NCI-H510A (cell line): ENCODE results near the gene CDC26.
"Not testable (repeated sequence)": the region's sequence is repeated elsewhere in the genome, so short reads cannot be mapped to it uniquely, and the experiment has no call there.

Source experiments
- DNase-seq: peaks from one replicate; lab custom pipeline; 2025; lab: John Stamatoyannopoulos, UW

Gene CDC26

DNA sequence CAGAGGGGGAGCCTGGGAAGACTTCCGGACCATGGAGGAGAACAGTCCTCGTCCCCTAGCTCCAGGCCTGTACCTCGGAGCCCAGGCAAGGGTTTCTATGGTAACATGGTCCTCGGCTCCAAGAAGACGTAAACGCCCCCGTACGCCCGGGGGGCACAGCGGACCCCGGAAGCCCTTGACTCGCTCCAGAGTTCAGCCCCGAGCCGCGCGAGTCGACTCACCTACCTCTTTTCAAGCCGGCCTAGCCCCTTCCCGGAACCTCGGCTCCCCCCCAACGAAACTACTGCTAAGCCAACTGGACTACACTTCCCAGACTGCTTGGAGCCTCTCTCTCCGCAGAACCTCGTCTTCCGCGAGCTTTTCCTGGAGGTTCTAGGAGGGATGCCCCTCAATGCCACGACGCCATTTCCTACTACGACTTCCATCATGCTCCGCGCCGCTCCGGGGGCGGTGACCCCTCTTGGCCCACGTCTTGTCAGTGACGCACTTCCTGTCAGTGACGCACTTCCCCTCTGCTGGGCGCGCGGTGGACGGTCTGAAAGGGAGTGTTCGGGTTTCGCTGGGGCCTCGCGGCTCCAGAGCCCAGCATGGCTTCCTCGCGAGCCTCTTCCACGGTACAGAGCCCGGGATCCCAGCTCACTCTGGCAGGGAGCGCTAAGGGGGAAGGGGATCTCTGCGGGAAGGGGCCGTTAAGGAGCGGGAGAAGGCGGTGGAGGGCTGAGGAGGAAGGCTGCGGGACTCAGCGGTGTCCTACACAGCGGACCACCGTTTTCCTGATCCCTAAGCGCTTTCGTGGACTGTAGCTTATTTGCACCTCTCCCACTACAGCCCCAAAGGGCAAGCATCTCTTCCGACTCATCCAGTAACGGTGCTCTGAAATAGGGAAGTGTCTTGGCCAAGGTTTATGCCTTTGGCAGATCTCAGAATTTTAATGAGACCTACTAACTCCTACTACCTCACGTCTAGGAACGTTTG is at the start of gene CDC26, which contains the start of gene PRPF4:
CDC26 (minus strand) TSS at position 416 of the 975 bp plus-strand sequence. CDS start 3,065 bp downstream, outside the sequence.
PRPF4 (plus strand) TSS at position 502 of the 975 bp plus-strand sequence; CDS start at position 588, 86 bp downstream.
- peak; percentile 98 for DNase-seq

DNA sequence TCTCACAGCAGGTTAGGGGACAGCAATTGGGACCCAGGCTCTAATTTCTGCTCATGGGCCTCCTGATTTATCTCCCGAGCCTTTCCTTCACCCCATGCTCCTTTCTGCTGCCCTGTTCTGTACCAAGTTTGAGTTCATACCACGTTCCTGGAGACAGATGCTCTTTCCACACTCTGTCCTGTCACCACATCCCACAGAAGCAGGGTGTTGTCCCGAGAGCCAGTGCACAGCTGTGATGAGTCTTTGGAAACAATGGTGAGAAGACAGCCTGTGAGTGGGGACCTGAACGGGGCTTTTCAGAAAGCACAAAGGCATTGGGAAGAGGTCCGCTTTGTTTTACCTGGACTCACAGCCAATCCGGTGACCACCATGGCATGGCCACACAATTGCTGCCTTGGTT is 47.3 kb upstream of the CDC26 start:
- no peak for DNase-seq

DNA sequence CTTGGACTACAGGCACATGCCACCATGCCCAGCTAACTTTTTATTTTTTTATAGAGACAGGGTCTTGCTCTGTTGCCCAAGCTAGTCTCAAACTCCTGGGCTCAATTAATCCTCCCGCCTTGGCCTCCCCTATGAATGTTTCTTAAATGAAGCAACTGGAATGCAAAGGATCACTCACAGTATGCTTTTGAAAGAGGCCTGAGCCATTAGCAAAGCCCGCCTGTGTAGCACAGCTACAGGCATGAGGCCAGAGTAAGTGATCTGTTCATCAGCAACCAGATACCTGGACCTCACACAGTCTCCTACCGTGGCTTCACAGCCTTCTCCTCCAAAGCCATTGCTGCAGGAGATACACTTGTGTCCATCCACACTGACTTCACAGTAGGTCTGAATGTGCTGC is 44.7 kb upstream of the CDC26 start:
- no peak for DNase-seq

DNA sequence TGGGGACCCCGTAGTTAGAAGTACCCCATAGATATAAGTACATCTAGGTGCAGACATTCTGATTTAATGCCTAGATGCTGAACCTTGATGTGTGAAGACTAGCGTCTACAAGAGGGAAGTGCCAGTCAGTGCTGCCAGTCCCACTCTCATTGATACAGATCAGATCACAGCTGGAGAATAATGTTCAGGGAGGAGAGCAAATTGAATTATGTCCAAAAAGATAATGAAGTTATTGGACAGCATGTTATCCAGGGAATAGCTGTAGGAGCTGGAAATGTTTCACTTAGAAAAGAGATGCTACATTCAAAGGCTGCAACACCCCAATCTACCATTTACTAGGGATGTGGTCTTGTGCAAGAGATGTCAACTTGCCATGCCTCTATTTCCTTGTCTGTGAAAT is 43.7 kb upstream of the CDC26 start:
- DNase-seq, result no peak

DNA sequence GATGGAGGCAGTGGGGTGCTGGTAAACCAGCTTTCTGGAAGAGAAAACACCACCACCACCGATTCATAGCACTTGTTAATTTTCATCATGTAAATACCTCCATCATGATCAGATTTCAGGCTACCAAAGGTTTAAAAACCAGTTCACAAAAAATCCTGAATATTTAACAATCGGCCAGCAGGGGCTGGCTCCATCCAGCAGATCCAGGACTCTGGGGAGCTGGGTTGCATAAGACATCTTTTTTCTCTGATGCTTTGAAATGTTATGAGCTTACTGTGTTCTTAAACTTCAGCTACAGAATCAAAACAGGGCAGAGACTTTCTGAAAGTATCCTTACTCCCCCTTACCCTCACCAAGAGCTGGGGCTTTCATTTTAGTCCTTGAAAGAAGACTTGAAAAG is 42.4 kb upstream of the CDC26 start:
- no peak for DNase-seq

DNA sequence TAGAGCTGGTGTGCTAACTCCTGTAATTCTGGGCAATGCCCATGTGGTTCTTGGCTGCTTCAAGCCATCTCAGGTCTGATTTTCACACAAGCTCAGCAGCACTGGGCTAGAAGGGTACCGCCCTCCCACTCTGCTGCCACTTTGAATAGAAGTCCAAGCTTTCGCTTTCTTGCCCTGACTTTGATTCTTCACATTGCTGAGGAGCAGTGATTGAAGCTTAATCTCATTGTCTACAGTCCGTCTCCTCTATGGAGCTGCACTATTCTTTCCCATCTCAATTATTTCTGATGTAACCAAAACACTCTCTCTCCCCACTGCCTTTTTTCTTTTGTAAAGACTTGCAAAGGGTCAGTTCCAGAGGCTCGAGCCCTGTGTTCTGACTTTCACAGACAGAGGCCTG is 40.7 kb upstream of the CDC26 start:
- DNase-seq, result no peak

DNA sequence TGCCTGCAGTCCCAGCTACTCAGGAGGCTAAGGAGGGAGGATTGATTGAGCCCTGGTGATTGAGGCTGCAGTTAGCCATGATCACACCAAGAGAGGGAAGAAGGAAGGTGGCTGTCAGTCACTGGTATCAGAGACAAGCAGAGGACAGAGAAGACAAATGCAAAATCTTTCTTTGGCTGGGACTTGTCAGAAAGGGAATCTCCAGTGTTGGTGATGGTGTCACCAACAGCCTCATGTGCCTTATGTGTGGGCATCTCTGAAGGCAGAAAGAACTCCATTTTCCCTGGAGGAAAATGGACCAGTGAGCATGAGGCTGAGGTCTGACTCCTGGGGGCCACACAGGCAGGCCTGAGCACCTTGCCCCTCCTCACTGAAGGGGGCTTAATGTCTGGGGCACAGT is 39.9 kb upstream of the CDC26 start:
- DNase-seq, result no peak

DNA sequence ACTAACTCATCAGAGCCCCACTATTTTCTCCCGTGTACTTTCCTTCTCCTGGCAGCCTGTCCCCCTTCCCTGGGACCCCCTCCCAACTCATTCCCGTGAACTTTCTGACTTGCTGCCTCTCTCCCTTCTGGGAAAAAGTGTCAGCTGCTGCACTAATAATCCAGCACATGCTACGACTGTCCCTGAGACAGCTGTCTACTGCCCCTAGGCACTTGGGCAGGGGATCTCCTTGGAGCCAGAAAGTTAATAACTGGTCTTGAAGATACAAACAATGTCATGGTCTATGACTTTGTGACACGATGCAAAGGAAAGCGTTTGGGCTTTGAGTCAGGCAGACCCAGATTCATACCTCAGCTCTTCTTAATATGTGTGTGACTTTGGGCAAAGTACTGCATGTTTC is 37.9 kb upstream of the CDC26 start:
- no peak for DNase-seq

DNA sequence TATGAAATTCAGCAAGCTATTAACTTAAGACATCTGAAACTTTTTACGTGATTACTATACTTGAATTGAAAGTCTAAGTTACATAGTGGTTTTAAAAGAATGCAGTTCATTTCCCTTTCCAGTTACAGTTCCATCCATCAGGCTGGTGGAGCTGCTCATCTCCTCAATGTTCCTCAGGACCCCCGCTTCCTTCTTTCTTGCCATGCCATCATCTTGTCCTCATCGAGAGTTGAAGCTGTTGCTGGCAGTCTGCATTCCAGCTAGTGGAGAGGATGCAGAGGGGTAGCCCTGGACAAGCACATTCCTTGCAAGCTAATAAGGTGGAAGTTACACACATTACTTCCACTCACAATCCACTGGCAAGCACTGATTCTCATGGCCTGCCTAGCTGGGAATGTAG is 36.6 kb upstream of the CDC26 start:
- DNase-seq, result no peak

DNA sequence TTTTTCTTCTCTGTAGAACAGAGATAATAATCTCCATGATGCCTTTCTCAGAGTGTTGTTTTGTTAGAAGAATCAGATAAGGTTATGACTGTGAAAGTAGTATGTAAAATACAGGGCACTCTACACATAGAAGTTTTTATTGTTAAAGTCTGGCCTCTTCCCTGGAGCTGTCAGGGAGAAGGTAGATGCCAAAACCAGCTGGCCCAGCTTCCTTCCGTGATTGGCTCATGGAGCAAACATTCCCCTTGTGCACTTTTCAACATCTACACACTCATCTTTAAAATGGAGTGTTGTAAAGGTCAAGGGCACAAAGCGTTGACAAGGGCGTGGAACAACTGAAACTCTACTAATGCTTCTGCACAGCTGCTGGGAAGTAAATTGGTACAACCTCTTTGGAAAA is 35.2 kb upstream of the CDC26 start:
- no peak for DNase-seq

DNA sequence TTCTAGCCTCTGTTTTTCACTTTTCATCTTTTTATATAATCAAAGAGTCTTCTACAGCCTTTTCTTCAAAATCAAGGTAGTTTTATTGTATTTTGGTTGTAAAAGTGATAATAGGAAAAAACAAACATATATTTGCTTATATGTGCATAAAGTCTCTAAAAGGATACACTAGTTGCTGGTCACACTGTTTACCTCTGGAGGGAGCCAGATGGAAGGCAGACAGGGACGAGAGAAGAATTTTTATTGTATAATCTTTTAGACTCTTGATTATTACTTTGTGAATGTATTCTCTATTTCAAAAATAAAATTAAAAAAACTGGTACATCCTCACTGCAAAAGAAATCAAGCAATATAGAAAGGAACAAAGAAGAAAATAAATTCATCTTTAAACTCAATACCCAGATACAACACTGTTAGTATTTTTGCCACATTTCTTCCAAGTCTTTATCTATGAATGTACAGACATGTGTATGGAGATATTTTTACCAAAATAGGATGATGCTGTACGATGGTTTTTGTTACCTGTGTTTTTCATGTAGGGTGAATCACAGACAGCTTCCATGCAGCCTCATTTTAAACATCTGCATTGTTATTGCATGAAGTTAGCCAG is 33.9 kb upstream of the CDC26 start:
- DNase-seq, result no peak

DNA sequence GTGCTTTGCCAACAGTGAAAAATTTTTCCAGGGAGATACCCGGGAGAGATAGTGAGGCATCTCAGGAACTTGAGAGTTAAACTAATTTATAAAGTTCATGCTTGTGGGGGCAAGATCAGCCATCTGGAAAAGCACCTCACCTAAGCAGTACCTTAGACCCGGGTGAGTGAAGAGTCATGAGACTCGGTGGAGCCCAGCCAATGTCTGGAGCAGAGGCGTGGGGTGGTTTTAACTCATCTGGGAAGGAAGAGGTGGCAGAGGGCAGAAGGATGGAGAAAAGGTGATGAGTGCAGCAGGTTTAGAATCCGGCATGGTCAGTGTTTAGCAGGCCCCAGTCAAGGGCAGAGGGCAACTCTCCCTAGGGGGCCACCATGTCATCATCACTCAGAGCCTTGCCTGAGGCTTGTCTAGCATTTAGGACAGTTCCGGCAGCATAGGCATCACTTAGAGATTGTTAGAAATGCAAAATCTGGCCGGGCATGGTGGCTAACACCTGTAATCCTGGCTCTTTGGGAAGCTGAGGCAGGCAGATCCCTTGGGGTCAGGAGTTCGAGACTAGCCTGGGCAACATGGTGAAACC is 32.1 kb upstream of the CDC26 start:
- no peak for DNase-seq

DNA sequence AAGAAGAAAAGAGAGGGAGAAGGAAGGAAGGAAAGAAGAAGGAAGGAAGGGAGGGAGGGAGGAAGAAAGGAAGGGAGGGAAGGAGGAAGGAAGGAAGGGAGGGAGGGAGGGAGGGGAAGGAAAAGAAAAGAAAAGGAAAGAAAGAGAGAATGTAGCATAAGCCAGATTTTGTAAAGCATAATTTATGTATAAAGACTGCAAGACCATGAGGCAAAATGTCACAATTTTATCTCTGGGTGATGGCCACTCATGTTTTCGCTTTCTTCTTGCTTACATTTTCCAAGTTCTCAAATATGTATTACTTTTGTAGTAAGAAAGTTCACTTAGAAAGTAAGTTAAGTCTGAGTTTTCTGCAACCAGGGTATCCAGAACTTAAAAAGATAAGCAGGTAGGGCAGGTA is 31.2 kb upstream of the CDC26 start:
- no peak for DNase-seq

DNA sequence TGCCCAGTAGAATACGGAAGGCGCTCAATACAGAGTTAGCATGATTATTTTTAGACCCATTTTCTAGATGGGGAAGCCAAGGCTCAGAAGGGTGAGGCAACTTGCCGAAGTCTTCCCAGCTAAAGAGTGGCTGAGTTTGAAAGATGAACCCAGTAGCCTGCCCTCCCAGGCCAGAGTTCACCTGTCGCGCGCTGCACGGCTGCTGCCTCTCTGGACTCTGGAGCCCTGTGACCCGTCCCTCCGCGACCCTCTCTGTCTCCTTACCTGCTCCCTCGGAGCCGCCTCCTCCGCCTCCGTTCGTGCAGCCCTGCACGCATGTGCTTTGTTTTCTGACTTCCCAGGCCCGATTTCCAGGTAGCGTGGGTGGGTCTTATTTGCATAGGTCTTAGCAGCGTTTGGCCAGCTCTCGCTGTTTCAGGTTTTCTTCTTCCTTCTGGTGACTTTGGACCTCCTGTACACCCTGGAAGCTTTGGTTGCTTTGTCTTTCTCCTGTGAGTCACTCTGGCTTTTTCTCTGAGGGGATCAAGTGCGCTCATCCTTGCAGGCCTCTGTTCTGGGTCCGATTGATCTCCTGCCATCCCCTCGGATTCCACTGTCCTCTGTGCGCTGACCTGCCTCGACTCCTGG is 27.5 kb upstream of the CDC26 start, which contains the start of gene RNF183:
RNF183 (minus strand) TSS at position 585 of the 627 bp plus-strand sequence. CDS start 5,192 bp downstream, outside the sequence.
- no peak for DNase-seq

DNA sequence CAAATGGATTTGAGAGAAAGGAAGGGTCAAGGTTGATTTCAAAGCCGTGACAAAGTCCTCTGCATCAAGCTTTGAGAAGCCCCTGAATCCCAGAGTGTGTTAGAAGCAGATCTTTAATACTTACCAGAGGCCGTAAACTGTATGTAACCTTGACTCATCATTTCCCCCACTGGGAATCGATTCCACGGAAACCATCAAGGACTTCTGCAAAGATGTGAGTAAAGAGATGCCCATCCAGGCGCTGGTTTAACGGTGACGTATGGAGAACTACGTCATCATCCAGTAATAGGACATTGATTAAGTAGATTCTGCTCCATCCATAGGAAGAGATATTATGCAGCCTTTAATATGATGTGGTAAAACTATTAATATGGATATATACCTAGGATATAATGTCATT is 26.2 kb upstream of the CDC26 start:
- no peak for DNase-seq

DNA sequence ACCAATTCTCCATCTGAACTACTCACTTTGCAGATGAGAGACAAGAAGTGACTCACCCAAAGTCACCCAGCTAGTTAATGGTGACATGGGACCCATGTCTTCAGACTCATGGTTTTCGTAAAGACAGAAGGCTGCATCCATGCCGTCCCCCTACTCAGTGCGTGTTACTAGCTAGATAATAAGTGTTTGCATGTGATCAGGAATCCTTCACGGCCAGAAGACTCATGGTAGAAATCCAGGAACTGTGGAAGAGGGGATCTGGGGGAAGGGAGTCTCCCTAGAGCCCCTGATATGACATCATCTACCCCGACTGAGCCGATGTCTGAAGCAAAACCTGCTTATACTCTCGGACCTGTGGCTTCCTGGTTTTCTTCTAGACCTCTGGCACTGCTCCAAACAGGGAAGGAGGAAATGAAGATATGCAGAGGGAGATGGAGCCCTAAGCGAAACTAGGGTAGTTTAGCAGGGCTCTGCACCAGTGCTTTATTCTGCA is 24.5 kb upstream of the CDC26 start:
- DNase-seq, result peak; percentile 81

DNA sequence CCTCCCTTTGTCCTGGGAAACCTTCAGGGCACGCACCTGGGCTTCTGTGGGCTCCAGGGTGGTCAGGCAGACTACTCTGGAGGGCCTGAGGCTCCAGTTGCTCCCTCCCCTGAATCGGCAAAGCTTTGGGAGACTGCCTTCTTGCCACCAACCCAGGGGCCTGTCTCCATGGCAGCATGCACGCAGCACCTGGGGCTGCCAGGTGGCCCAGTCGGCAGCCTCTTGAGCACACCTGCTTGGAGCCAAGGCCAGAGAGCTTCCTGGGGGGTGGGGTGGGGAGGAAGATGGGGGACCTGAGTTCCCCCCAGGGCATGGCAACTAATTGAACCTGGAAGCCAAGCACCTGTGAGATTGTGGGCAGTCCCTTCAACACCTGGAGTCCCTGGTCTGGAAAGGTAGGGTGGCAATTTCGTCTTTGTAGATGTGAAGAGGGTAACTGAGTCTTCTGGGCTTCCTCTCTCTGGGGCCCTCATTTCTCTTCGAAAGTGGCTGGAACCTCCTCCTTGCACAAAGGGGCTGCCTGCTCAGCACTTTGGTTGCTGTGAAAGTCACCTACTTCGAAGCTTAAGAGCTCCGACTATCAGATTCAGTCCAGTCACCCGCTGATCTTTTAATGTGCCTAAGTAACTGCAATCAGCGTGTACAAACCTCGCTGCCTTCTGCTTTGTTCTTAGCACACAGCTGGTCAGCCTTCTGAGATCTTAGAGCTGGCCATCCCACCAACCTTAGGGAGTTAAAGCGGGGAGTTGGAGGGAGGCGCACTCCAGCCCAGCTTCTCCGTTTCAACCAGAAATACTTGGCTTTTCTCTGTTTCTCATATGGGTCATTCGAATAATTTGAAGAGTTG is 23.8 kb upstream of the CDC26 start:
- DNase-seq, result peak; percentile 92

DNA sequence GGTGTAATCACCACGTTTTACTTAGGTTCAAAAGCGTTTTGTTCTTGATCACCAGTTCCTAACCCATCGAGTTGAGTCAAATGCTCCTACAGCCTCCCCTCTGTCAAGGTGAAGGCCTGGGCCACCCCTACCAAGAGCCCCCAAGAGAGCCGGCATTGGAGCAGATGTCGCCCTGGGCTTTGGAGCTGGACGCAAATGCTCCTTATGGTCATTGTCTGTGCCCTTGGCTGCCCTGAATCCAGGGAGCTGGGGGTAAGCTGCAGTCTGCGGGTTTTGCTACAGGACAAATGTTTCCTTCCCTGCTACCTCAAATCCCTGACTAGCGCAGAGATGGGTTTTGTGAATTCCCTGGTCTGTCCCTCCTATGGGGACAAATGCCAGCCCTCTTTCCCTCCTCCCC is 22.9 kb upstream of the CDC26 start:
- DNase-seq, result no peak

DNA sequence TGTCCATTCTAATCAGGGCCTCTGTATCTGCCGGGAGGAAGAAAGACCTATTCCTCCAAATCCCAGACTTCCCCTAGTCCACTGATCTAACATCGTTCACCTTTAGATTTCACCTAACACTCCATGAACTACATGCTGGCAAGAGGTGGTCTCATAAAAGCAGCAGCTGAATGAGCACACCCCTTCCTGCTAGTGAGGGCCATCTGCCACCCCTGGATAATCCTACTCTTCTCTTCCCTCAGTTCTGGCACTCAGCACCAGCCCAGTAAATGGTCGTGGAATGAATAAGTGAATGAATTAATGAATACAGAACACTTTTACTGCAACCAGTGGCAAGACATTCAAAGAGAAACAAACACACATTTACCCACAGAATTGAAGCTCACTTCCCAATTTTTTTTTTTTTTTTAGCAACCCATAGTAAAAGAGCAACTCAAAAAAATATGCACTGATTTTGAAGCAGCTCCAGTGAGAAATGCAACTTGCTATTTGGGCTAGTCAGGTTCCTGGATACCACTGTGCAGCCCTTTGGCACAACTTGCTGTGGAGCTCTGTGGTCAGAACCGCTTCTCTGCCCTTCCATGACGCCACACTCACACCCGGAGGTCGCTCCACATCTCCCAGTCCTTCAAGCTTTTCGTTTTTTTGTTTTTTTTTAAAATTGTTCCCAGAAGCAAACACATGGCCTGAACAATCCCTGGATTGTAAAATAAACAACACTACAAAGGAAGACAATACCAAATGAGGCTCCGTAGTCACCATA is 21.6 kb upstream of the CDC26 start:
- DNase-seq, result no peak

DNA sequence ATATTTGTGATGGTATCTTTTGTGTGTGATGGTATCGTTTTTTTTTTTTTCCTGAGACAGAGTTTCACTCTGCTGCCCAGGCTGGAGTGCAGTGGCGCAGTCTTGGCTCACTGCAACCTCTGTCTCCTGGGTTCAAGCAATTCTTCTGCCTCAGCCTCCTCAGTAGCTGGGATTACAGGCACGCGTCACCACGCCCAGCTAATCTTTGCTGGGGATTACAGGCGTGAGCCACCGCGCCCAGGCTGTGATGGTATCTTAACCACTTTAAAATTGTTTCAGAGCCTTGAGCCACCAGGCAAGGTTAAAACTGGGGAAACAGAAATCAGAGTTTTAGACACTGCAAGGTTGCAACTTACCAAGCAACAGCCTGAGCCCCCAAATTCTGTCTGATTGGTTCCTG is 20.9 kb upstream of the CDC26 start:
- DNase-seq, result not testable (repeated sequence)
